Measurements from ENCODE around the gene NEURL4. TPM values are rescaled to one million over a fixed set of nuclear protein-coding genes. Genes with fewer than 3 reads are reported as not detected.
"Not testable (repeated sequence)": the region's sequence is repeated elsewhere in the genome, so short reads cannot be mapped to it uniquely, and the experiment has no call there.

Gene NEURL4
- polyA plus RNA-seq, 4 donors: 28.3 to 33.3 (median 30.7) TPM

DNA sequence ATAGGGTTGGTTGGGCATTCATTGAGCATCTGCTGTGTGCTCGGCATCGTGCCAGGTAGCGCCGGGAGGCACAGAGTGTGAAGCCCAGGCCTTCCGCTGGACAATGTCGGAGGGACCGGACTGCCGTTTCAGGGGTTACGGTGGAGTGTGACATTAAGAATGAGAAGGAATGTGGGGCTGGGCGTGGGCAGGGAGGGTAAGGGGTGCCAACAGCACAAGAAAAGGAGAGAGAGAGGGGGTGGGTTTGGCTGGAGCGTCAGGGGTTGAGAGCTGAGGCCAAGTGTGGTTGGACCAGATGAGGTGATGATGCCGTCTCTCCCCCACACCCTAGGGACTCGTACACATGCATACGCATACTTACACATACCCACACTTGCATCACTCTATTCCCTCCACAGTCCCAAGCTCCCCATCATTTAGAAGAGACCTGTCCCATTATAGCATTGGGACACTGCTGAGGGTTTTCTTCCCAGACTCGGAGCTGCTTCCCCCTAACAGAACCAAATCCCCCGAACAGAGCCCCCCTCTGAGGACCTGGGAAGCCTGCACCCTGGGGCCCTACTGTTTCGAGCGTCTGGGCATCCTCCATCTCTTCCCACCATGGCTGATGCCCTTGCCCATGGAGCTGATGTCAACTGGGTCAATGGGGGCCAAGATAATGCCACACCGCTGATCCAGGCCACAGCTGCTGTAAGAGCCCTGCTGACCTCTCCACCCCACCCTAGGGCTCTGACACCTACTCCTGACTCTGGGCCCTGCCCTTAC is 19.5 kb upstream of the NEURL4 start:
- DNase-seq (ENCODE audit: low read depth in 4 of 4, low spot score in 3 of 4): no peak

DNA sequence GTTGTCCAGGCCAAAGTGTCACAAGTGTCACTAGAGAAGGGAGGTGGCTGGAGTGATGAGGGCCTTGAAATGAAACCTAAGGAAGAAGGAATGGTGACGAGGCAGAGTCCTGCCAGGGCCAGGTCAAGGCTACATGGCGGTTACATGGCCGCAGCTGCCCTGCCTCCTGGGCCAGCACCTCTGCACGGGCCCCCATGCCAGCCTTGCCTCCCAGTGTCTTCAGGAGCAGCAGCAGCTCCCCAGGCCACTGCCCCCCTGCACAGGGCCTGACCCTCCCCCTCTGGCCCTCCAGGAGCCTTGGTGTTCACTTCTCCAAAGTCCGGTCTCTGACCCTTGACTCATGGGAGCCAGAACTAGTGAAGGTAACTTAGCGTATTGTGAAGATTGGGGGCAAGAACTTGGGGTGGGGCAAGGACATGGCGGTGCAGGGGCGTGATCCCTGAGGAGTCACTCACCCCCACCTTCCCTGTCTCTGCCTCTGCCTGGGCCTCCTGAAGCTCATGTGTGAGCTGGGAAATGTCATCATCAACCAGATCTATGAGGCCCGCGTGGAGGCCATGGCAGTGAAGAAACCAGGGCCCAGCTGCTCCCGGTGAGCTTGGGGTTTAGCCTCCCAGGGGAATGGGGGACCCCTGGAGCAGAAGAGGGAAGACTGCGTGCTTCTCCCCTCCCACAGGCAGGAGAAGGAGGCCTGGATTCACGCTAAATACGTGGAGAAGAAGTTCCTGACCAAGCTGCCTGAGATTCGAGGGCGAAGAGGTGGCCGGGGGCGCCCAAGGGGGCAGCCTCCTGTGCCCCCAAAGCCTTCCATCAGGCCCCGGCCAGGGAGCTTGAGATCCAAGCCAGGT is 18.7 kb upstream of the NEURL4 start:
- no peak for DNase-seq (ENCODE audit: low read depth in 4 of 4, low spot score in 3 of 4)

DNA sequence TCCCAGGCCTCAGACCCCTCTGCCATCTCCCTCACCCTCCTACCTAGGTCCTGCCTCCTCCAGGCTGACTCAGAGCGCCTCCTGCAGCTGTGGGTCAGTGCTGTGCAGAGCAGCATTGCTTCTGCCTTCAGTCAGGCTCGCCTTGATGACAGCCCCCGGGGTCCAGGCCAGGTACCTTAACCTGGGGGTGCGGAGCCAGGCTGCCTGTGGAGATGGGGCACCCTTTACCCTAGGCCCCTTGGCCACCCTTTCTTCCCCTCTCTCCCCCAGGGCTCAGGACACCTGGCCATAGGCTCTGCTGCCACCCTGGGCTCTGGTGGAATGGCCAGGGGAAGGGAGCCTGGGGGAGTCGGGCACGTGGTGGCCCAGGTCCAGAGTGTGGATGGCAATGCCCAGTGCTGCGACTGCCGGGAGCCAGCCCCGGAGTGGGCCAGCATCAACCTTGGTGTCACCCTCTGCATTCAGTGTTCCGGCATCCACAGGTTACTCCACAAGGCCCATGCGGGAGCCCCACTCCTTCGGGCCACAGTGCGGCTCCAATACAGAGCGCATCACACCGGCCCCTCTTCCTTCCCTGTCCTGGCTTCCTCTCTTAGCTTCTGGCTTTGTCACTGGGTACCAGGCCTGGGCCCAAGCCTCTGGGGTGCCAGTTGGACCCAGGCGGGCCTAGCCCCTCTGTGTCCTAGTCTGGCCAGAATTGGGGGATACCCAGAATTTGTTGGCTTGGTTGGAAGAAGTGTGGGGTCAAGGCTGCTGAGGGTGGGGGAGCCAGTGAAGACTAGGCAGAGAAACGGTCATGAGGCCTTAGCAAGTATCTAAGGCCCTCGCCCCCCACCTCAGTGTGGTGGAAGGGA is 17.9 kb upstream of the NEURL4 start:
- DNase-seq (ENCODE audit: low read depth in 4 of 4, low spot score in 3 of 4): no peak

DNA sequence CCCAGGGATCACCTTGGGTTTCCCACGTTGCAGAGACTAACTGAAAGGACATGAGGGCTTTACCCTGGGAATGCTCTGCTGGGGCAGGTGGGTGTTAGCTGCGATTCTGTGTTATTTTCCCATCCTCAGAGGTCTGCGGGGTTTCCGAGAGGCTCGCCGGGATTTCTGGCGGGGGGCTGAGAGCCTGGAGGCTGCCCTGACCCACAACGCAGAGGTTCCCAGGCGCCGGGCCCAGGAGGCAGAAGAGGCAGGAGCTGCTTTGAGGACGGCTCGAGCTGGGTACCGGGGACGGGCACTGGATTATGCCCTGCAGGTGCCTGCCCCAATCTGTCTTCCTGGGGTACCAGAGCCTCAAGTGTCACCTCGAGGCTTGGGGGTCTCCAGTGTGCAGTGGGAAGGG is 14.1 kb upstream of the NEURL4 start:
- DNase-seq (ENCODE audit: low read depth in 4 of 4, low spot score in 3 of 4): no peak

DNA sequence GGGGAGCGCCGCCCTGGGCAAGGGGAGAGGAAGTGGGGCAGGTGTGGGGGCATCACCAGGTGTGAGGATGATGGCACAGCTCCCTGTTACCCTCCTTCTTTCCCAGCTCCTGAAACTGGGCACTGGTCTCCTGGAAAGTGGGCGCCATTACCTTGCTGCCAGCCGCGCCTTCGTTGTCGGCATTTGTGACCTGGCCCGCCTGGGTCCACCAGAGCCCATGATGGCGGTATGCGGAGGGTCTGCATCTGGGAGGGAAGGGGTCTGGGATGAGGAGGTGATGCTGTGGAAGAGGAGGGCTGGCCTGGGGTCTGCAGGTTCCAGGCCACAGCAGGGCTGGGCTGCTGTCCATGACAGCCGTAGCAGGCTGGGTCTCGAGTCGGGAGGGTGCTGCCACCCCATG is 12.7 kb upstream of the NEURL4 start:
- DNase-seq (ENCODE audit: low read depth in 4 of 4, low spot score in 3 of 4): no peak

DNA sequence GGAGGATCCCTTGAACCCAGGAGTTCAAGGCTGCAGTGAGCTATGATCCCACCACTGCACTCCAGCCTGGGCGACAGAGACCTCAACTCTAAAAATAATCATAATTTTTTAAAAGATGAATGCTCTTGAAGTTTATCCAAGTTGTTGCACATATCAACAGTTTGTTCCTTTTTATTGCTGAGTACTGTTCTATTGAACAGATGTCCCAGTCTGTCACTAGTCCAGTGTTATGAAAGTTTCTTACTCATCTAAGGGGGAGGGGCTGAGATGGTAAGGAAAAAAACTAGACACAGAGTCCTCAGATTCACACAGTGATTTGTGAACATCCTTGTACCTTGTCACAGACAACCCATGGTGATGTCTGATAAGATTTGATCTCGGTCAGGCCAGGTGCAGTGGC is 11.0 kb upstream of the NEURL4 start:
- no peak for DNase-seq (ENCODE audit: low read depth in 4 of 4, low spot score in 3 of 4)

DNA sequence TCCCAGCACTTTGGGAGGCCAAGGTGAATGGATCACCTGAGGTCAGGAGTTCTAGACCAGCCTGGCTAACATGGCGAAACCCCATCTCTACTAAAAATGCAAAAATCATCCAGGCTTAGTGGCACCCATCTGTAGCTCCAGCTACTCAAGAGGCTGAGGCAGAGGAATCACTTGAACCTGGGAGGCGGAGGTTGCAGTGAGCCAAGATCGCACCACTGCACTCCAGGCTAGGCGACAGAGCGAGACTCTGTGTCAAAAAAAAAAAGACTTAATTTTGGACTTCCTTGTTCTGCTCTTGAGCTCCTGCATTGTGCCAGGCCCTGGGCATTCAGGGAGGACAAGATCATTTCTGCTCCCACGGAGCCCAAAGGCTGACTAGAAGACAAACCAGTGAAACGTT is 8.5 kb upstream of the NEURL4 start:
- not testable (repeated sequence) for DNase-seq (ENCODE audit: low read depth in 4 of 4, low spot score in 3 of 4)

DNA sequence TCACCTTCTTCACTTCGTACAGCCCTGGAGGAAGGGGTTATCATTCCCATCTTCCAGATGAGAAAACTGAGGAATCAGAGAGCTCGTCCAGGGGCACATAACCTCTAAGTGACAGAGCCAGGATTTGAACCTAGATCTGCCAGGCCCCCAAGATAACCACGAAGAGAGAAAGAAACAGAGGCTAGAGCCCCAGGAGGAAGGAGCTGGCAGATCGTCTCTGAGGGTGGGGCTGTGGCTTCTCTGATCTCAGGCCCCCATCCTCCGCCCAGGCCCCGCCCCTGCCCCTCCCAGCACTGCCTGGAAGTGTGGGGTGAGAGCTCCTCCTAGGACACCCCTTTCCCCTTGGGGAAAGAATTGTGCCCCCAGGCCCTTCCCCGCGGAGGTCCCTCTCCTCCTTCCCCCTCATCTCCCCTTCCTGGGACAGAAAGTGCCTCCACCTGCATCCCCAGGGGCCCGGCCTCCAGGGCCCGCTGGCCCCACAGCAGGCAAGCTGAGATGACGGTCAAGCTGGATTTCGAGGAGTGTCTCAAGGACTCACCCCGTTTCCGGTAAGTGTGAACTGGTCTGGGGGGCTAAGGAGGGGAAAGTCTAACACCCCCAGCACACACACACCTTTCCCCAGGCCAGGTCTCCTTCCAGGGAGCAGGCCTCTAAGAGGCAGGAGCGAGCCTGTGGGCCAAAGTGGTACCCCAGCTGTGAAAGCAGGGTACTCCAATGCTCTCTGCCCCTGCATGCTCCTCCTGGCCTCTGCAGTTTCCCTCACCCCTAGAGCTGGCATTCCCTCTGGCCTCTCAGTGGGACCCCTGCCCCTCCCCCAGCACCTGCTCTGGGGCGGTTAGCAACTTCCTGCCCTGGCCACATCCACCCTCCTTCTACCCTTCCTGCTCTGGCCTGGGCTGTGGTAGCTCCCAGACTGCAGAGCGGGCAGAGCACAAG is 7.4 kb upstream of the NEURL4 start, which contains the start of gene ACAP1:
ACAP1 (plus strand) TSS at position 290 of the 936 bp plus-strand sequence; CDS start at position 496, 206 bp downstream.
- no peak for DNase-seq (ENCODE audit: low read depth in 4 of 4, low spot score in 3 of 4)

DNA sequence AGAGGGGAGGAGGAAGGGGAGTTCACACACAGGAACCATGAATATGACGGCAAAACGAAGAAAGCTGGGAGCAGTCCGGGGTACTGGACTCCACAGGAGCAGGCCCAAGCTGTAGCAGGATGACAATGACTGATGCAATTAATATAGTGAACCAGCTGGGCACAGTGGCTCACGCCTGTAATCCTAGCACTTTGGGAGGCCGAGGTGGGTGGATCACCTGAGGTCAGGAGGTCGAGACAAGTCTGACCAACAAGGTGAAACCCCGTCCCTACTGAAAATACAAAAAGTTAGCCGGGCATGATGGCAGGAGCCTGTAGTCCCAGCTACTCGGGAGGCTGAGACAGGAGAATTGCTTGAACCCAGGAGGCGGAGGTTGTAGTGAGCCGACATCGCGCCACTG is 6.6 kb upstream of the NEURL4 start:
- DNase-seq (ENCODE audit: low read depth in 4 of 4, low spot score in 3 of 4): not testable (repeated sequence)

DNA sequence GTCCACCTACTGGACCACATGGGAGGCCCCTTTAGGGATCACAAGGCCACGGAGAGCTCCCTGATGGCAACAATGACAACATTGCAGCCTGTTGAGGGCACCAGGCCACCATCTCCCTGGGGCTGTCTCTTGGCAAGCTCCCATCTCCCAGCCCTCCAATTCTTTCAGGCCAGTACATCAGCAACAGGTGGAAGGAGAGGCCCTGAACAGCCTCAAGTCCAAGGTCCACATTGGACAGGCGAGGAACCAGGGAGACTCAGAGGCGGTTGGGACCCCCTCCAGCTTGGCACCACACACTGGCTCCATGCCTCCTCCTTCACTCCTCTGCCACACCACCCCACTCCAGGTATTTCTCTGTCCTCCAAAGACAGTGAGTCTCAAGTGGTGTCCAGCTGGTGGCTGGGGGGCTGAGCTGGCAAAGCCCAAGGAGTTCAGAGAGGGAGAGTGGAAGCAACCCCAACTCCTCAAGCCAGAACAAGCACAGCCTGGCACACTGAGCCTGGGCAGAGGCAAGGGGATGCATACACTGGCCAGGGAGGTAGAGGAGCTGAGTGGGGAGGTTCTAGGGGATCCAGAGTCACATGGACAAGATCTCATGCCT is 5.9 kb upstream of the NEURL4 start:
- no peak for DNase-seq (ENCODE audit: low read depth in 4 of 4, low spot score in 3 of 4)

DNA sequence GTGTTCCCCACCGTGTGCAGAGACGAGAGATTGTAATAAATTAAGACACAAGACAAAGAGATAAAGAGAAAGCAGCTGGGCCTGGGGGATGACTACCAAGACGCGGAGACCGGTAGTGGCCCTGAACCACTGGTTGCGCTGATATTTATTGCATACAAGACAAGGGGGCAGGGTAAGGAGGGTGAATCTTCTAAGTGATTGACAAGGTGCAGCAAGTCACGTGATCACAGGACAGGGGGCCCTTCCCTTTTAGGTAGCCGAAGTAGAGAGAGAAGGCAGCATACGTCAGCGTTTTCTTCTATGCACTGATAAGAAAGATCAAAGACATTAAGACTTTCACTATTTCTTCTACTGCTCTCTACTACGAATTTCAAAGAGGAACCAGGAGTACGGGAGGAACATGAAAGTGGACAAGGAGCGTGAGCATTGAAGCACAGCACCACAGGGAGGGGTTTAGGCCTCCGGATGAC is 3.5 kb upstream of the NEURL4 start:
- DNase-seq (ENCODE audit: low read depth in 4 of 4, low spot score in 3 of 4): not testable (repeated sequence)

DNA sequence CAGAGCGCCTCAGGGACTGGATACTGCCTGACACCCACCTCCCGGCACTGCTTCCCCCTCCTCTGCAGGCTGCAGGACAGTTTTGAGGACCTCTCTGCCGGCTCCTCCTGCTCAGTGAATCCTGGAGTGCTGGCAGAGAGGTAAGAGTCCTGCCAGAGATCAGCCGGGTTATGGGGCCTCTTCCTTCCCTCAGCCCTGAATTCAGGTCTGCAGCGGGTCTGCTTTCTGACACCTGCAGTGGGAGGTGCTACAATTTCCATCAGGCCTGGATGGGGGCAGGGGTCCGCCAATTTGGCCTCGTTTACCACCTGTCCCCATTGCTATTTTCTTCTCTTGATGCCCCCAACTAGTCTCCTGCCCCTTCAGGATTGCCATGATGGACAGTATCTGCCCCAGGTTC is 3.0 kb upstream of the NEURL4 start:
- no peak for DNase-seq (ENCODE audit: low read depth in 4 of 4, low spot score in 3 of 4)

DNA sequence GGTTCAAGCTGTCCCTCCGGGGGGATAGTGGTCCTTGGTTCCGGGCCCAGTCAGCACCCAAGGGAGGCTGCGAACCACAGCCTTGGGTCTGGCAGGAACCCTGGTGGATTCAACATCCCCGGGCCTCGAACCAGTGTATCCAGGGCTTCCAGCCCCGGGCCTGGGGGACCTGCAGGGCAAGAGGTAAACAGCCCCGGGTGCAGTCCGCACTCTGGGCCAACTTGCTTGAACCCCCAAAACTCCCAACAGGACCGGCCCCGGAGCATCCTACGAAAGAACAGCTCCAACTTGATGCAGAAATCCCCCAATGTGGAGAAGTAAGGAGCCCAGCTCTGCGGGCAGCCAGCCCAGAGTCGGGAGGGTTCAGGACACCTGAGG is 1.5 kb upstream of the NEURL4 start:
- DNase-seq (ENCODE audit: low read depth in 4 of 4, low spot score in 3 of 4): no peak

DNA sequence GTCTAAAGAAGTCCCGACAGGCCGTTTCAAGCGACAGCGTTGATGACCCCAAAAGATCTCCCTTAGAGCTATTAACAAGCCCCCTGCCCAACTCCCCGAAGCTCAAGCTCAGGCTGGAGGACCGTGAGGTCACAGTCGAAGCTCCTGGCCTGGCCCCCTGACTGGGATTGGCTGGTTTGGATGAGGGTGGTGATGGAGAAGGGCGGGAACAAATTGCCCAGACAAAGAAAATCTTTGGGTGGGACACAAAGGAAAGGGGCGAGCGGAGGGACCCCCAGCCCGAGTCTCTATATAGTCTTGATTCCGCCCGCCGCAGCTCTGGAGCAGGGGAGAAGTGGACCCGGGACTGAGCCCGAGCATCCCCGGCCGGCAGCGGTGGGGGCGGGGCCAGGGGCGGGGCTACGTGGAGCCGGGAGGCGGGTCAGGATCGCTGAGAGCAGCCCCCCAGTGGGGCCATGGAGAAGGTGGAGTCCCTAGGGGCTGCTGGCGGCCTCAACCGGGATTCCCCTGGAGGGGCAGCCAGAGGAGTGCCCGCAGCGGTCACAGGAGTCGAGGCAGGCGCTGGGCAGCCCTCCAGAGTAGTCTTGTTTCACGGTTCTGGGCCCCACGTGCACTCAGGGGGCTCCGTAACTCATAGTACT is 982 bp upstream of the NEURL4 start:
- DNase-seq (ENCODE audit: low read depth in 4 of 4, low spot score in 3 of 4): peak in 2 of 4 donors; percentile 77 to 78

DNA sequence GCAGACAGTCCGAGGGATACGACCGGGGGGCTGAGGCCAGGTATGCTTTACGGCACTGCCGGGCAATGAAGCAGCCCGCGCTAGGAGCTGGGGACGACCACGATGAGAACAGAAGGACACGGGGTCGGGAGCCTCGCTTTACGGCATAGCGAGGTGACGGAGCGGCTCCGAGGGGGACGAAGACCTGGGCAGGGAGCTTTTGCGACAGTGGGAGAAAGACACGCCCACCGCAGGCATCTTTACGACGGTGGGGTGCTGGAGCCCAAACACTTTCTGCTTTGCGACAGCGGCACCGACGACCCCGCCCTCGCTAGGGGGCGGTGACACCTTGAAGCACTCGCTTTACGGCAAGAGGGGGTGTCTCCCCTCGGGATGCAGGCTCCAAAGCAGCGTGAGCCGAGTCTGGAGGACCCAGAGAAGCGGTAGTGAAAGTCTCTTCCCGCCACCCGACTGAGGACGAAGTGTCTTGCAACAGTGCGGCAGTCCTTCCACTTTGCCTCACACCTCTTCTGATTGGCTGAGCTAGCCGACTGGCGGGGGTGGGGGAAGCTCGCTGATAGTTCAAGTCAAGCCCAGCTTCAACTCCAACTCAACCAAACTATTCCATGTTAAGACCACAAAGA is 350 bp upstream of the NEURL4 start:
- DNase-seq (ENCODE audit: low read depth in 4 of 4, low spot score in 3 of 4): peak; percentile 97 to 99 (median 98)

DNA sequence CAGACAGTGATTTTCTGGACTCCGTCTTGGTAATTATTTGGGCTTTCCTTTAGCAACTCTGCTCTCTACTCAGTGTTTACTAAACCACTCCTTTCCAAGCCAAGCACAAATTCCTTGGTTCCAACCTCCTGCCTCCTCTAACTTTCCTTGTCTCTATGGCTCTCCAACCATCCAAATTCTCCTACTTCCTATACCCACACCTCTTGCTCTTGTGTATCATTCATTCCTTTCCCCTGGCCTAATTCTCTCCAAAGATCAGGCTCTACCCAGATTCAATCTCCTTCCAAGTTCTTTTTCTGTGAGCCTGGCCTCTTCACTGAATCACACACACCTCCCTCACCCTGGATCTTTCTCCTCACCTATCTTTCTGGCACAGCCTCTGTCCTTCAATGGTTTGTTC is 1.1 kb downstream of the NEURL4 start:
- DNase-seq (ENCODE audit: low read depth in 4 of 4, low spot score in 3 of 4): no peak

DNA sequence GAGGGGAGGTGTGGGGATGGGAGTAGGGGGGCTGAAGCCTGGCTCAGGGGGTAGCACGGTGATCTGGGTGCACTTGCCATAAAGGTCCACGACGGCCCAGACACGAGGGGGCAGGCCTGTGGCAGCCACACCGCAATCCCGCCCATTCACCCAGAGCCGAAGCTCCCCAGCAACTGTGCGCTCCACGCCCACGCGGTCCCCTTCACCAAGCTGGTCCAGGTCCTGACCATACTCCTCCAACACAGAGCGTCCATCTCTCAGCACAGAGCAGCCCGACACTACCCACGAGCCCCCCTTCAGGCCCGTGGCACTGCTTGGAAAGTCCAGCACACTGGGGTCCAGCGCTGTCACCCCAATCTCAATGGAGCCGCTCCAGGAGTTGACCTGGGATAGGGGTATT is 1.6 kb downstream of the NEURL4 start:
- DNase-seq (ENCODE audit: low read depth in 4 of 4, low spot score in 3 of 4): no peak

DNA sequence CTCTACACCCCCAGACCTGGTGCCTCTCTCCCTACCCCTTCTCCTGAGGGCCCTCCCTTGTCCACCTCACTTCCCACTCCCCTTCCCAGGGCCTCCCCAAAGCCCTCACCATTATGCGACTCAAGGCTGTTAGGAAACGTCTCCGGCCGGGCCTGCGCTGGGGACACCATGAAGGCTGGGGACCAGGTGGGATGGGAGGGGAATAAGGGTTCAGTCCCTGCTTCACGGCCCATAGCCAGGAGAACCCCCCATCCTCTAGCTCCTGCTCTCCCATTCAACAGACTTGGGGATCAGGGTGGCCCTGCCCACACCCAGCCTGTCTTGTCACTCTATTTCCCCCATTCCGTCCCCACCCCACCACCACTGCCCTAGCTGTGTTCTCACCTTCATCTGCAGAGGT is 2.1 kb downstream of the NEURL4 start:
- no peak for DNase-seq (ENCODE audit: low read depth in 4 of 4, low spot score in 3 of 4)

Data from right renal pelvis (tissue), 4 donors.